ENCODE measurements around the gene FTSJ3. TPM values are rescaled to one million over a fixed set of nuclear protein-coding genes. Genes with fewer than 3 reads are reported as not detected.

Gene FTSJ3
- total RNA-seq, 1 donor from 2014 or later: 50.2 TPM

GRCh38 chr17:63826468-63827001 is 928 bp downstream of the FTSJ3 start:
- no peak for FAIRE-seq
- Histone ChIP-seq H3K79me2 (ENCODE audit: insufficient read depth, low read length) (peaks cover 88% of the 10 kb centered on the region), H3K4me1 (ENCODE audit: insufficient read depth, low read length) (peaks cover 18% of the 10 kb centered on the region), H3K9me3 (ENCODE audit: insufficient read depth, low read depth, low read length) (no peaks in the 10 kb centered on the region), H3K36me3 (ENCODE audit: insufficient read depth, low read length) (peaks cover 67% of the 10 kb centered on the region), H3K27ac (ENCODE audit: low read depth, low read length) (peak overlapping the region; percentile 94), H3K4me2 (ENCODE audit: low read length) (peak overlapping the region; percentile 92), H2AFZ (ENCODE audit: low read depth, low read length) (peak overlapping the region; percentile 71), H4K20me1 (ENCODE audit: insufficient read depth, low read length) (peaks cover 66% of the 10 kb centered on the region), H3K27me3 (ENCODE audit: insufficient read depth, low read length) (no peaks in the 10 kb centered on the region), H3K9ac (ENCODE audit: low read length) (peak overlapping the region; percentile 85), H3K4me3 (ENCODE audit: insufficient read depth, low read depth, low read length) (peak overlapping the region; percentile 96)
- Mint-ChIP-seq H3K4me1 (ENCODE audit: low read depth, unreplicated experiment) (peaks cover 16% of the 10 kb centered on the region), H3K27ac (ENCODE audit: unreplicated experiment) (peak overlapping the region; percentile 100), H3K27me3 (ENCODE audit: low read depth, unreplicated experiment) (no peaks in the 10 kb centered on the region), H3K9me3 (ENCODE audit: unreplicated experiment) (no peaks in the 10 kb centered on the region), H3K36me3 (ENCODE audit: low read depth, unreplicated experiment) (peaks cover 52% of the 10 kb centered on the region), H3K4me3 (ENCODE audit: unreplicated experiment) (peak overlapping the region; percentile 98)
- TF ChIP-seq CTCF (IDR thresholded peaks at IDR 0.05; ENCODE audit: insufficient read depth, low read depth, low read length) (no peak), EZH2 (IDR thresholded peaks at IDR 0.05; ENCODE audit: insufficient read depth, low read length) (no peak)
- no peak for DNase-seq (ENCODE audit: low read depth)

GRCh38 chr17:63824362-63824761 is 3.1 kb downstream of the FTSJ3 start:
- Histone ChIP-seq H3K79me2 (ENCODE audit: insufficient read depth, low read length) (peaks cover 82% of the 10 kb centered on the region), H2AFZ (ENCODE audit: low read depth, low read length) (no peak overlapping the region), H3K9me3 (ENCODE audit: insufficient read depth, low read depth, low read length) (no peaks in the 10 kb centered on the region), H3K36me3 (ENCODE audit: insufficient read depth, low read length) (peaks cover 61% of the 10 kb centered on the region), H3K27ac (ENCODE audit: low read depth, low read length) (no peak overlapping the region), H4K20me1 (ENCODE audit: insufficient read depth, low read length) (peaks cover 56% of the 10 kb centered on the region), H3K4me3 (ENCODE audit: insufficient read depth, low read depth, low read length) (no peak overlapping the region), H3K4me2 (ENCODE audit: low read length) (no peak overlapping the region), H3K9ac (ENCODE audit: low read length) (no peak overlapping the region), H3K27me3 (ENCODE audit: insufficient read depth, low read length) (no peaks in the 10 kb centered on the region), H3K4me1 (ENCODE audit: insufficient read depth, low read length) (peaks cover 18% of the 10 kb centered on the region)
- Mint-ChIP-seq H3K27ac (ENCODE audit: unreplicated experiment) (no peak overlapping the region), H3K4me1 (ENCODE audit: low read depth, unreplicated experiment) (peaks cover 16% of the 10 kb centered on the region), H3K4me3 (ENCODE audit: unreplicated experiment) (no peak overlapping the region), H3K27me3 (ENCODE audit: low read depth, unreplicated experiment) (no peaks in the 10 kb centered on the region), H3K9me3 (ENCODE audit: unreplicated experiment) (no peaks in the 10 kb centered on the region), H3K36me3 (ENCODE audit: low read depth, unreplicated experiment) (peaks cover 44% of the 10 kb centered on the region)
- FAIRE-seq (no peak), DNase-seq (ENCODE audit: low read depth) (no peak)
- TF ChIP-seq CTCF (IDR thresholded peaks at IDR 0.05; ENCODE audit: insufficient read depth, low read depth, low read length): no peak
- no peak for TF ChIP-seq EZH2 (IDR thresholded peaks at IDR 0.05; ENCODE audit: insufficient read depth, low read length)

GRCh38 chr17:63823659-63824331 is 3.7 kb downstream of the FTSJ3 start:
- no peak for DNase-seq (ENCODE audit: low read depth)
- no peak for TF ChIP-seq EZH2 (IDR thresholded peaks at IDR 0.05; ENCODE audit: insufficient read depth, low read length)
- TF ChIP-seq CTCF (IDR thresholded peaks at IDR 0.05; ENCODE audit: insufficient read depth, low read depth, low read length): no peak
- H3K36me3 ChIP-seq (ENCODE audit: insufficient read depth, low read length): peaks cover 60% of the 10 kb centered on the region
- H3K27ac Mint-ChIP-seq (ENCODE audit: unreplicated experiment): no peak overlapping the region
- H2AFZ ChIP-seq (ENCODE audit: low read depth, low read length): no peak overlapping the region
- H3K4me1 ChIP-seq (ENCODE audit: insufficient read depth, low read length): peaks cover 14% of the 10 kb centered on the region
- H3K9me3 ChIP-seq (ENCODE audit: insufficient read depth, low read depth, low read length): no peaks in the 10 kb centered on the region
- H3K27me3 Mint-ChIP-seq (ENCODE audit: low read depth, unreplicated experiment): no peaks in the 10 kb centered on the region
- H3K4me2 ChIP-seq (ENCODE audit: low read length): no peak overlapping the region
- H3K4me3 Mint-ChIP-seq (ENCODE audit: unreplicated experiment): no peak overlapping the region
- H3K4me3 ChIP-seq (ENCODE audit: insufficient read depth, low read depth, low read length): no peak overlapping the region
- peaks cover 56% of the 10 kb centered on the region for H4K20me1 ChIP-seq (ENCODE audit: insufficient read depth, low read length)
- peaks cover 76% of the 10 kb centered on the region for H3K79me2 ChIP-seq (ENCODE audit: insufficient read depth, low read length)
- peaks cover 39% of the 10 kb centered on the region for H3K36me3 Mint-ChIP-seq (ENCODE audit: low read depth, unreplicated experiment)
- H3K27me3 ChIP-seq (ENCODE audit: insufficient read depth, low read length): no peaks in the 10 kb centered on the region
- no peak for FAIRE-seq
- peaks cover 16% of the 10 kb centered on the region for H3K4me1 Mint-ChIP-seq (ENCODE audit: low read depth, unreplicated experiment)
- H3K9ac ChIP-seq (ENCODE audit: low read length): no peak overlapping the region
- no peaks in the 10 kb centered on the region for H3K9me3 Mint-ChIP-seq (ENCODE audit: unreplicated experiment)
- H3K27ac ChIP-seq (ENCODE audit: low read depth, low read length): no peak overlapping the region

Measured in astrocyte (in vitro differentiated cells and primary cell).